Fibroblast of skin of abdomen (primary cell): Measurements from ENCODE around the gene RAB4A. TPM values are rescaled to one million over a fixed set of nuclear protein-coding genes. Genes with fewer than 3 reads are reported as not detected.

Experiments
- DNase-seq: peaks from one replicate; pipeline ENCODE4 v3.0.0-alpha.2; 2013
- polyA plus RNA-seq, 2 experiments: library from polyadenylated mRNA; unstranded; fragments of 120-200 nt; gene quantifications; one replicate each; pipeline ENCODE4 v1.2.1, GENCODE V29; 2013; ENCODE audit not compliant: insufficient read length in 2 of 2

The RAB4A gene, protein sequence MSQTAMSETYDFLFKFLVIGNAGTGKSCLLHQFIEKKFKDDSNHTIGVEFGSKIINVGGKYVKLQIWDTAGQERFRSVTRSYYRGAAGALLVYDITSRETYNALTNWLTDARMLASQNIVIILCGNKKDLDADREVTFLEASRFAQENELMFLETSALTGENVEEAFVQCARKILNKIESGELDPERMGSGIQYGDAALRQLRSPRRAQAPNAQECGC
- polyA plus RNA-seq (2013, experiment 1 of 2; ENCODE audit: insufficient read length): 54.6 TPM
- 61.6 TPM for polyA plus RNA-seq (2013, experiment 2 of 2; ENCODE audit: insufficient read length)

DNA sequence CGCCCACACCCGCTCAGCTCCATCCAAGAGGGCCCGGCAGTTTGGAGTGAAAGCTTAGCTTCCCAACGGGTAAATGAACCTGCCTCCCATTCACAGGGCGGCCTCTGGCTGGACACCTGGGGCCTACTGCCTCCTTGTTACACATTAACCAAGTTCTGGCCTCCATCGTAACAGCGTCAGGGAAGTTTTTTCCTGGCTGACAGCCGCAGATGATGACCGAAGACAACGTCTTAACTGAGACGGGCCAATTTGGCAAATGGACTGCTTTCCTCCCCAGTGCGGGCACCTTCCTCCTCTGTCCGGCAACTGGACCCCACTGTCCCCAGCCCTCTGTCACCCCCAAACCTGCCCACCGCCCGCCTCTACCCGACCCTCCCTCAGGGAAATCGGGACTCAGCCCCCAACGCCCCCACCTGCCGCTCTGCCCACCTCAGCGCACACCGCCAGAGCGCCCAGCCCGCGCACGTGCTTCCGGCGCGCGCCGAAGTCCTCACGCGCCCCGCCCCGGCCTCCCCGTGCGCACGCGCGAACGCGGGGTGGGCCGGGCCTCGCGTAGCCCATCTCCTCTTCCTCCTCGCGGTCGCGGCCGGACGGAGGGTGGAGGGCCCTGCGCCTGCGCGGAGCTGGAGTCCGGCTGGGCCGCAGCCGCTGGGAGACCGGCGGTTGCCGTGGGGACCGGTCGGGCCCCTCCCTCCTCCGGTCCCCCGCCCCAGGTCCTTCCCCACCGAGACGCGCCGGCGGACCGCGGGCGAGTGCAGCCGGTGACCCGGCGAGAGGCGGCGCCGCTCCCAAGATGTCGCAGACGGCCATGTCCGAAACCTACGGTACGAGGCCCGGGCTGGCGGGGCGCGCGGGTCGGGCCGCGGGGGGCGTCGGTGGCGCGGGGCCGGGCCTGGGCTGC lies at the start of gene RAB4A:
TSS of gene RAB4A (plus strand) at position 565 of the 901 bp plus-strand sequence. CDS start at position 794, 229 bp downstream.
- peak; percentile 90 for DNase-seq

DNA sequence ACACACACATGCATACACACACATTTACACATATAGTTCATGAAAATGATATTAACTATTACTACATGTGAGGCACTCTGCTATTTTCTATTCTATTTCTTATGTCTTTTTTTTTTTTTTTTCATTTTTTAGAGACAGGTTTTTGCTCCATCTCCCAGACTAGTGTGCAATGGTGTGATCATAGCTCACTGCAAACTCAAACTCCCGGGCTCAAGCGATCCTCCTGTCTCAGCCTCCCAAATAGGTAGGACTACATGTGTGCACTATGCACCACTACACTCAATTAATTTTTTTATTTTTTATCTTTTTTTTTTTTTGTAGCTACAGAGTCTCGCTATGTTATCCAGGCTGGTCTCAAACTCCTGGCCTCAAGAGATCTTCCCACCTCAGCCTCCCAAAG lies 48.8 kb upstream of the RAB4A start:
- DNase-seq: no peak

DNA sequence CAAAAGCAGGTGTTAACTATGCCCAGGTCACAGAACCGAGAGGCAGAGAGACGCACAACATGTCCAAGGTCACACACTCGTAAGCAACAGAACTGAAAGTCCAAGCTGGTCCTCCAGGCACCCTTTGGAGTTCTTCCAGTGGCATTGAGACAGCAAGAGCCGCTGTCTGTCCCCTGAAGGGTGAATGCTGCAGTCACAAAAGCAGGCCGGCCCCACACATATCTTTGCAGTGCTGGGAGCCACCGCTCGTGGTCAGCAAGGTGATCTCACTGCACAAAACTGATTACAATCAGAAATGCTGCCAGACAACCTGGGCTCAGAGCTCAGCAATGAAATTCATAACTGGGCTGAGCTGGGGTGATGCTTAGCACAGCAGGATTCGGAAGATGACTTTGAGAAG lies 47.4 kb upstream of the RAB4A start:
- DNase-seq: no peak

DNA sequence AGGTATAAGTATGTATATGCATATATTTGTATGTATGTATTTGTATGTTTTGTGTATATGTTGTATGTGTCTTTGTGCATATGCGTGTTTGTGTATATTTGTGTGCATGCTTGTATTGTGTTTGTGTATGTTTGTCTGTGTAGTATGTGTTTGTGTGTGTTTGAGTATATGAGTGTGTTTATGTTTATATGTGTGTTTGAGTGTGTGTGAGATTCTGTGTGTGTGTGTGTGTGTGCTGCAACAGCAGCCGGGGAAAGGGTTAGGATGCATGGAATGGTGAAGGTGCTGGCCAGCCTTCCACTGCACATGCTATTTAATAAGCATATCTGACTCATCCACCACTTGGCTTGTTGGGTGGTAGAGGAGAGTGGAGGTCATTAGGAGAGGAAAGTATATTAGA lies 46.6 kb upstream of the RAB4A start:
- peak; percentile 65 for DNase-seq

DNA sequence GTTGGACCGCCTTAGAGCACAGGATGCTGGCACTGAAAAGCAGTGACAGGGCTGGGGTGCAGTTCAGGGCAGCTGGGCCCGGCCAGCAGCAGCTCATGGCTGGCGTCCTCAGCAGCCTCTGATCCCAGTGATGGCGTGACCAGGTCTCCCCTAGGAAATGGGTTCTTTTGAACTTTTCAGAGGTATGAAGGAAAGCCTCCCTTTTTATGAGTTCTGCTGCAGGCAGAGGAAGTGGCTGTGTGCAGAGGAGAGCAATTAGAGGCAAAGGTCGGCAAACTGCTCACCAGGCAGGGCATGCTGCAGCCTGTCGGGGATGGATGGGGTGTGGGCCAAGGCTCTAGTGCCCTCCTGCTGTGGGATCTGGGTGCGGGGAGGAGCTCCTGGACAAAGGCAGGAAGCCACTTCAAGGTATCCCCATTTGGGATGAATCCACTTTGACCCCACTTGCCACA lies 45.6 kb upstream of the RAB4A start:
- no peak for DNase-seq

DNA sequence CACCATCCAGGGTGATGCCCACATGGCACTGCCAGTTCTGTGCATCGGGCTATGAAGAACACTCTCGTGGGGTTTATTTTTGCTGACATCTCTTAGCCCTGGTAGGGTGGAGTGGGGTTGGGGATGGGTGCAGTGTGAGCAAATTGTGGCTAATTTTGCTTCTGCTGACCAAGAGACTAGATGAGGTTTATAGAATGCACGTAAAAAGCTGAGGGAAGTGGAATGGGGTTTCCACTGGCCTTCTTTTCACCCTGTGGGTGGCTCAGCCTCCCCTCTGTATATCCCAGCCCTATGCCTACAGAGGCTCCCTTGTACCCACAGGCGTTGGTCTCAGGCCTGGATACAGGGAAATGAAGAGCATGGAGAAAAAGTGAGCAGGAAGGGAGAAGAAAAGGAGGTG lies 44.1 kb upstream of the RAB4A start:
- no peak for DNase-seq

DNA sequence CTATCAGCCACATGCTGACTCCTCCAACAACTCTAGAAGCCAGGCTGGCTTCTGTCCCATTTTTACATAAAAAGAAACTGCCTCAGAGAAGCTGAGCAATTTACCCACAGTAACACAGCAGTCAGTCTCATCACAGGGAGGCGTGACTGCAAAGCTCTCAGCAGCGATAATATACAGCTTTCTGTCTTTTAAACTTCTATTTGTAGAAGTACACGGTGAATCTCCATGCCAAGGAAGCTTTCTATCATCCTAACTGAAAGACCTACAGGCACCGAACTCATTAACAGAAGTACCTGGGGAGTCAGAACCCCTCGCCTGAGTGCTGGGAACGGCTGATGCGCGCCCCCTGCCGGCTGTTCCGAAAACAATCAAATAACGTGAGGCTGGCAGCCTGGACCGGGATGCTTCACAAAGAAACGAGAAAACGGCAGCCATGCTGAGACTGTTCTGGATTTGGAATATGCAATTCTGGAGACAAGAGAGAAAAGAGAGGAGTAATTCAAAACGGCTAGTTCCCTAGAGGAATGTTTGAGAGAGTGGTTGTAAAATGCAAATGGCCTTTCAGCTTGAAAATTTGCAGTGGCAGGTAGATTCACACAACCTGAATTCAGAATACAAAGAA lies 43.5 kb upstream of the RAB4A start:
- DNase-seq: peak; percentile 67

DNA sequence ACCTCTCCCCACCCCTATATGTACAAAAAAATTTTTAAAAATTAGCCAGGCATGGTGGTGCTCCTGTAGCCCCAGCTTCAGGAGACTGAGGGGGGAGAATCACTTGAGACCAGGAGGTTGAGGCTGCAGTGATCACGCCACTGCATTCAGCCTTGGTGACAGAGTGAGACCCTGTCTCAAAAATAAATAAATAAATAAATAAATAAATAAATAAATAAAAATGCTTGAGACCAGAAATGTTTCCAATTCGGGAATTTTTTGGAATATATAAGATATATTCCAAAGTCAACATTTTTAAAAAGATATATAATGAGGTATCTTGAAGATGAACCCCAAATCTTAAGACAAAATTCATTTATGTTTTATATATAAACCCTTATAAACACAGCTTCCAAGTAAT lies 42.4 kb upstream of the RAB4A start:
- no peak for DNase-seq

DNA sequence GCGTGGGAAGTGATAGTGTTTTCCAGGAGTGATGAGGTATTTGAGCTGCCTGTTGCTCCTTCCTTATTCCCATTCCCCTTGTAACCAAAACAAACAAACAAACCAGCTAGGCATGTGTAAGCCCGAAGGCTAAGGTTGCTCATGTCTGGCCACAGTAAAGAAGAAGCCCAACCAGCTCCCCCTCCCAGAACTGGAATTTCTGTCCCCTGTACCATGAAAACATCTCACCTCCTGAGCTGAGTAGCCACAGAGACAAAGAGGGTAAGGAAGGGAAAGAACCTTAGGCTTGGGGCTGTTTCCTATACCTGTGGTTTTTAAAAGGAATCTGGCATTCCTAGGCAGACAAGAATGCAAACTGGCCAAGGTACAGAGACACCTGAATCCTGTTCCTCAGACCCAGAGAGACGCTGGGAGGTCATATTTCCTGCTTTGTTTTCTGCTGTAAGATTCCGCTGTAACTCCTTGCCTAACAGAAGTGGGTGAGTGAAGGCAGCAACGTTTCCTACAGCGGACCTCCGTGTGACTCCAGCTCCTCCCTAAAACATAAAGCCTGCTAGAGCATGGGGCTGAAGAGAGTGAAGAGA lies 41.7 kb upstream of the RAB4A start:
- DNase-seq: no peak

DNA sequence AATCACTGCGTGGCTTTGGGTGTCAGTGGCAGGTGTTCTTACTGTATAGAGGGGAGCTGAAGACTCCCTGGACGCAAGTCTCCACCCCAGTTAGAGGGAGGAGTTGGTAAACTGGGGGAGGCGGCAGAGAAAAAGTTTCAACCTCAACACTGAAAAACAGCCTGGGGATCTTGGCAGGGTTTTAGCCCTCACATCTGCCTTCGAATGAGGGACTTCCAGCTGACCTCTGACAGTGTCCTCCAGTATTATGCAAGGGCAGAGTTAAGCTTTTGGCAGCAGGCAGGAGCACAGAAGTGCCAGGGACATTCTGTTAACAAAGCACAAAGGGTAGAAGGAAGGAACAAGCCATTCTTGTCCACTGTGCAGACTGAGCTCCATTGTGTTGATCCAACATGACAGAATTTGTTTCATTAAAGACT lies 41.2 kb upstream of the RAB4A start:
- DNase-seq: no peak

DNA sequence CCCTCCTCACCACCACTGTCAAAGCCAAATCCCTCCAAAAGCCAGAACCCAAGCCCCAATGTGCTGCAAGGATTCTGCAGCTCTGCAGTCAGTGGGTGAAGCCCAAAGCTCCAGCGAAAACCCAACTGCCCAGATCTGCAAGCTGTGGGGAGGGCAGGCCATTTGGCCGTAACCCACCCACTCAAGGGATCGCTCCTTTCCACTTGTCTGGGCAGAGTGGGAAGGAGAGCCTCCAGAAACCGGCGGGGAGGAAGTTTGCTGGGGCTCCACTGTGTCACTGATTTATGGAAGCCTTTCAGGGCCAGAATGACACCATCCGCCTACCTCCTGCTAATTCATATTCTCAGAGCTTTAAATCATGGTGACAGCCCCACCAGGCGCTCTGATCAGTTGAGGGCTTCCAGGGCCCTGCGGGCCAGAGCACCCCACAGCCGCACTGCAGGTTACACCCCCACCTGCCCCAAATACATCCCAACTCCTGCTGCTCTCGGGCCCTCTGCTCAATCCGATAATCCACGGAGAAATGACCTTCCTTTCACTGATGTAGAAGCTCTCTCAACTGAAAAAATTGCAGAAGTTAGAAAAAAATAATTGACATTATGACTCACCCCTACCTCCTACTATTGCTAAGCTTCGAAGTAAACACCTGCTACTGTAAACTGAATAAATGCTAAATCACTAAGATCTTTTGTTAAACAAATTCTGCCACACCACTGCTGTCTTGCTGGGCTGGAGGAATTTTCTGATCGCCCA lies 40.6 kb upstream of the RAB4A start:
- no peak for DNase-seq

DNA sequence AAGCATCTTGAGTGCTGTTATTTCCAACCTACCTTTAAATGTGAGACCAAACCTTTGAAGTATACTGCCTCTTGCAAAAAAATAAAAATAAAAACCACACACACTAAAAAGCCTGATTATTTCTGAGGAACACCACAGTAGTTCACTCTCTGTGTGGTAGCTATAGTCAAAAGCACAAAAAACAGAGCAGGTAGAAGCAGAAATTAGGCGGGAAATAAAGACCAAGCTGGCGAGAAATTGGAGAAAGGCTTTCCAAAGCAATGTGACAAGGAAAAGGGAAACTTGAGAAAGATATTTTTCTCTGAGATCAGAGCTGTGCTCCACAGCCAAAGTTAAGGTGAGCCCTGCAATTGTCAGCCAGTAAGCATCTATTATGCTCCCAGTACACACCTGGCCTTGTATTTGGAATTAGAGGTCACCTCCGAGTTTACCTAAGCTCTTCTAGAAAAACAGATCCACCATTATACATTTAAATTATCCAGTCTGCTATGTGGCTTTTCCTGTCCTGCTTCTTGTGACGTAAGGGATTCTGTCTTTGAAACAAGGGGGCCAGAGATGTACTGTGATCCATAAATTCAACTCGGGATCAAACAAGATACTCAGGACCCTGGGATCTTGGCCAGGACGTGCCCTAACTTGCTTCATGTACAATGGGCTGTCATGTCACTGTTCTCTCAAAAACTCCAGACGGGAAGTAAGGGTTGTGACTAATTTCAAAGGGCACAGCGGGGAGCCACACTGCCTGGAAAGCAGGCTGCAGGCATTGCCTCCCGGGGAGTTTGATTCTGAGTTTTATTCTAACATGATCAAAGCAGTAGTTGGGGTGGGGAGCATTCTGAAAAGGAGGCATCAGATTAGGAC lies 39.8 kb upstream of the RAB4A start:
- no peak for DNase-seq

DNA sequence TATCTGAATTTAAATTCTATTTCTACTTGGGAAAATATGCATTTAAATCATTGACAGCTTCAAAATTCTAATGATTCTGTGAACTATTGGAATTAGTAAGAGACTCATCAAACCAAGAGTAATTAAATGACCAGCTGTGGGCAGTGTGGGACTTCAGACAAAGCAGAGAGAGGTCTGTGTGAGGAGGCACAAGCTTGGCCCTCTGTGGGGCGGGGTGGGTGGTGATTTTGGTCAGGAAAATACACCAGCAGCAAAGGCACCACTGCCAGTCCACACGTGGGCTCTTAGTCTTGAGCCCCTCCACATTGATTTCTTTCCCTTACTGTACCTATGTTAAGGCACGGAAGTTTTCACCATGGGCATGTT lies 39.2 kb upstream of the RAB4A start:
- no peak for DNase-seq

DNA sequence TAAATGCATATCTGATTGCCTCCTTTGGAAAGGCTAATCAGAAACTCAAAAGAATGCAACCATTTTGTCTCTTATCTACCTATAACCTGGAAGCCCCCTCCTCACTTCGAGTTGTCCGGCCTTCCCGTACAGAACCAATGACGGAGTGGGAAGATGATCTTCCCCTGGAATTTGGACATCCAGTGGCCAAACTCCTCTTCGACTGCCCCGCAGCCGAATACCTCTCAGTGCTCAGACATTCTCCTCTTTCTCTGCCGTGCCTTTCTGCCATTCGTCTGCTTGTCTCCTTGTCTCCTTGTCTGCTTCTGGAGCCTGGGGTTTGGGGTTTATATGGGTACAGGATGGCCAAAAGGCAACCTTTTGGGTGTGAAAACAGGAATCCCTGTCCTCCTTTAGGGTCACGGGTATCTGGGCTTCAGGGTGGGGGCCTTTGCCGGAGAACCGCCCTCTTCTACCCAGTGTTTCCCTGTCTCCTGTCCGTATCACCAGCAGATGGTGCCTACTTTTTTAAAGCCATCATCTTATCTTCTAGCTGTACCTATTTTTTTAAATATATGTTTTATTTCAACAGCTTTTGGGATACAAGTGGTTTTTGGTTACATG lies 35.9 kb upstream of the RAB4A start:
- DNase-seq: no peak

DNA sequence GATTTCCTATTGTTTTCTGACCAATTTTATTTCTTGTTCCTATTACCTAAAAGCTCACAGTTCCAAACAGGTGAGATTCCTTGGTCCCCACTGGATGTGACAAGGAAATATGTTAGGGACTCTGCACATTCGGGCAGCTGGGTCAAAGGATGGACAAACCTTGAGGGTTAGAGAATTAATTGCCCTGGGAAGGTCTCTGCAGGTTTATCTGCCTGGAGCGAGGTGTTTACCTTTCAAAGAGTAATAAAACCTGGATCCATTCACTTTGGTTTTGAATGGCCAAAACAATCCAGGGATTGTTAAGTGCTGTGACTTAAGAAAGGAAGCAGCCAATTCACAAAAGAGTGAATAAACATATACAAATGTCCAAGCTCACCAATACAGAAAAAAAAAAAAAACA lies 33.6 kb upstream of the RAB4A start:
- no peak for DNase-seq

DNA sequence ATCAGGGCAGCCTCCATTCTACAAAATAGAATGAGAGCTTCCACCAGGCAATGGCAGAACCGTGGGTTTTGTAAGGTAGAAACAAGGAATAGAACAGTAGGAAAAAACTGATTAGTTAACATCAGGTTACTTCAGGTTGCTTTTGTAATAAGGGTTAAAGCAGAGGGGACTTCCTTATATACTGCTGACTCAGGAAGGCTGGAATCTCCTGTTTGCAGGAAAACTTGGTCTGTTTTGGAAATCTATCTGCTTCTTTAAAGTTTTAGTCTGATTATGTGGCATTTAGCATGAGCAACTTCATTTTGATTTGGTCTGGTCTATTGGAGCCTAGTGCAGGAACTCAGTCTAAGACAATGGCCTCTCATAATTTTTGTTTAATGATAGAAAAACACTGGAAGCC lies 32.7 kb upstream of the RAB4A start:
- DNase-seq: no peak

DNA sequence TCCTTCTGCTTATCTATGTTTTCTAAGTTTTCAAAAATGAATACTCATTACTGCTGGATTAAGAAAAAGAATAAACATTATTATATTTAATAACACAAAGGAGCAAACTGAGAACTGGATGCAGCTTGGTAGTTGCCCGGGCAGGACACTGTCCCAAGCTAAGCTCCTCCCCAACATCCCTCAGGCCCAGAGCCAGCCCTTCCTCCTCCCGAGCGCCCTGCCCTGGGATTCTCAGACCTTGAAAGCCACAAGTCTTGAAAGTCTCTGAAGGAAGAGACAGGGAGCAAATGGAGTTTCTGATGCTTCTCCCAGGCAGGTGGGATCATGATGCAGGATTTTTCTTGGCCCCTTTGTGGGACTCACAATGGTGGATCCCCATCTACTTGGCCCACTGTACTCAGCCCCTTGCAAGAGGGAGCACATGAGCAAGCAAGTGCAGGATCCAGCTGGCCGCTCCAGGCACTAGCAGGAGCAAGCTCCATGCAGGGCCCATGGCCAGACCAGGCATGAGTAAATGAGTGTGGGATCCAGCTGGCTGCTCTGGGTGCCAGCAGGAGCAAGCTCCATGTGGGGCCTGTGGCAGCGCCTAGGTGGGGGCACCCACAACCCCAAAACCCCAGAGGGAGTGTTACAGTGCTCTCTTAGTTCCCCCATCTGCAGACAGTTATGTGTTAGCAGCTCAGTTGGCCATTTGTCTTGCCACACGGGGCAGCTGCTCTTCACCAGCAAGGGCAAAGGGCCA lies 32.1 kb upstream of the RAB4A start:
- DNase-seq: no peak

DNA sequence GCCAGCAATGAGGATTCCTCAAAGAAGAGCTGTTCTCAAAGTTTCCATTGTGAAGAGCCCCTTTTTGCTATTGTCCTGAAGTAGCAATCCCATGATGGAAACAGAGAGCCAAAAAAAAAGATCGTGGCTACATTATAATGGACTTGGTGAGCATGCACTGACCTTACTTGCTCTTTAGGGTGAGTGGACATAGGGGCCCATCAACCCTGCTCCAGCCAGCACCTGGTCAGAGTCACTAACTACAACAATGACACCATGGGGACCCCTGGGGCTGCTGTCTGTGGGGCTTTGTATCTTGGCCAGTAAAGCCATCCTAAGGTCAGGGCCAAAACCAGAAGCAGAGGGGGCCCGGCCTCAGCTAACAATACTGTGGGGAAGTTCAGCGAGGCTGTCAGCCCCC lies 30.4 kb upstream of the RAB4A start:
- no peak for DNase-seq

DNA sequence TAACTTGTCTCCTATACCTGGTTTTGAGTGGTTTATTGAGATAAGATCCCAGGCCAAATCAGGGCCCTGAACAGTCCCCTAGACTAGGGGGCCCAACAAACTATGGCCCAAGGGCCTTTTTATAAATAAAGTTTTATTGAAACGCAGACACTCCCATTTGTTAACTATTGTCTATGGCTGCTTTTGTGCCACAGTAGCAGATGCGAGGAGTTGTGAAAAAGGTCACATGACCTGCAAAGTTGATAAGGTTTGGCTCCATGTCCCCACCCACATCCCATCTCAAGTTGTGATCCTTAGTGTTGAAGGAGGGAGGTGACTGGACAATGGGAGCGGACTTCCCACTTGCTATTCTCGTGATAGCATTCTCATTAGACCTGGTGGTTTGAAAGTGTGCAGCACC lies 29.5 kb upstream of the RAB4A start:
- no peak for DNase-seq

DNA sequence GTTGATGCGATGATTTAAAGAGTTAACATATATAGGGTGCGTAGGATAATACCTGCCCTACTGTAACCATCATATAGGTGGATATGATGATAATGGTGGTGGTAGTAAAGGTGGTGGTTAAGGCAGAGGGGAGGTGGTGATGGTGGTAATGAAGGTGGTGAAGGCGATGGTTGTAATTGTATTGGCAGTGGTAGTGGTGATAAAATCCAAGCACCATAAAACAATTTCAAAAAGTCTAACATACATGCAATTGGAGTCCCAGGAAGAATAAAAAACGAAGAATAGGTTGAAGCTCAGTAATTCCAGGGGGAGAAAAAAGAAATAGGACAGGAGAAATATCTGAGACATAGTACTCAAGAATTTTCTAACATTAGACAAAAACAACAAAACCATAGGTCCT lies 27.3 kb upstream of the RAB4A start:
- DNase-seq: no peak
